IMR-90 (cell line): ENCODE data around the gene BTG2. TPM values are rescaled to one million over a fixed set of nuclear protein-coding genes. Genes with fewer than 3 reads are reported as not detected.

ENCODE experiments used
- ATAC-seq: fragments of 200-7000 bp; cut with Tn5 transposase; 2 replicates; pipeline ENCODE4 v1.9.1; 2020; ENCODE audit warnings: low read depth, mild to moderate bottlenecking, moderate library complexity
- BruUV-seq: library from RNA; stranded (reverse); fragments of 400-500 nt; replicated peaks from 2 replicates; lab custom pipeline; 2021; lab: Mats Ljungman, UMichigan
- CTCF ChIA-PET: fragments of 300-600 bp; formaldehyde crosslinking; extraction: SDS; loops from one replicate; lab custom pipeline; 2021; ENCODE audit warnings: antibody characterized with exemption; lab: Yijun Ruan, JAX
- POLR2A ChIA-PET: fragments of 300-600 bp; sonication (Branson Sonifier 250); formaldehyde crosslinking; loops from one replicate; lab custom pipeline; 2022; ENCODE audit warnings: antibody characterized with exemption; ENCODE audit not compliant: unreplicated experiment; lab: Charles Lee
- DNase-seq: peaks from one replicate; pipeline ENCODE4 v3.0.0; 2013
- H2AFZ ChIP-seq: replicated peaks from 2 replicates; pipeline ENCODE3; 2013; ENCODE audit warnings: low read length, mild to moderate bottlenecking; ENCODE audit not compliant: poor library complexity
- H2AK5ac ChIP-seq: 2 replicates; pipeline ENCODE4 v1.6.1; 2013; ENCODE audit warnings: low read depth, low read length, inconsistent platforms
- H2AK9ac ChIP-seq: replicated peaks from 2 replicates; pipeline ENCODE3; 2013; ENCODE audit warnings: mild to moderate bottlenecking, low read depth, low read length, moderate library complexity; ENCODE audit not compliant: poor library complexity
- H2BK120ac ChIP-seq: 2 replicates; pipeline ENCODE4 v1.6.1; 2013; ENCODE audit warnings: low read depth, low read length, inconsistent platforms
- H2BK15ac ChIP-seq: 3 replicates; pipeline ENCODE4 v1.6.1; 2013; ENCODE audit warnings: low read depth, low read length, inconsistent platforms
- H2BK20ac ChIP-seq: 2 replicates; pipeline ENCODE4 v1.6.1; 2013; ENCODE audit warnings: low read depth, mild to moderate bottlenecking, inconsistent platforms, low read length, moderate library complexity
- H2BK5ac ChIP-seq: 2 replicates; pipeline ENCODE4 v1.6.1; 2013; ENCODE audit warnings: mild to moderate bottlenecking, low read depth, low read length, inconsistent platforms; ENCODE audit not compliant: poor library complexity, severe bottlenecking
- H3K14ac ChIP-seq: replicated peaks from 2 replicates; pipeline ENCODE4 v1.6.1; 2013; ENCODE audit warnings: low read depth, low read length, inconsistent platforms
- H3K18ac ChIP-seq: 2 replicates; pipeline ENCODE4 v1.6.1; 2013; ENCODE audit warnings: low read depth, low read length, control low read depth
- H3K23ac ChIP-seq: 2 replicates; pipeline ENCODE4 v1.6.1; 2013; ENCODE audit warnings: low read depth, low read length, inconsistent platforms
- H3K27ac ChIP-seq: 2 replicates; pipeline ENCODE4 v1.5.1; 2013; ENCODE audit warnings: mild to moderate bottlenecking, control low read depth, low read length; ENCODE audit not compliant: insufficient read depth
- H3K27me3 ChIP-seq: 2 replicates; pipeline ENCODE4 v1.6.1; 2013; ENCODE audit warnings: low read length; ENCODE audit not compliant: control insufficient read depth, insufficient read depth
- H3K36me3 ChIP-seq: 2 replicates; pipeline ENCODE4 v1.6.1; 2013; ENCODE audit warnings: low read length, mixed read lengths; ENCODE audit not compliant: control insufficient read depth, insufficient read depth
- H3K4ac ChIP-seq: 2 replicates; pipeline ENCODE4 v1.6.1; 2013; ENCODE audit warnings: low read depth, low read length, inconsistent platforms
- H3K4me1 ChIP-seq: 2 replicates; pipeline ENCODE4 v1.6.1; 2013; ENCODE audit warnings: low read length, mixed read lengths; ENCODE audit not compliant: control insufficient read depth, insufficient read depth
- H3K4me2 ChIP-seq: 2 replicates; pipeline ENCODE4 v1.6.1; 2013; ENCODE audit warnings: low read depth, mild to moderate bottlenecking, control low read depth, low read length, moderate library complexity
- H3K4me3 ChIP-seq: 2 replicates; pipeline ENCODE4 v1.5.1; 2013; ENCODE audit warnings: low read depth, mild to moderate bottlenecking, control low read depth, low read length, moderate library complexity; ENCODE audit not compliant: insufficient read depth
- H3K56ac ChIP-seq: 2 replicates; pipeline ENCODE4 v1.6.1; 2013; ENCODE audit warnings: low read length, inconsistent platforms; ENCODE audit not compliant: insufficient read depth; ENCODE audit errors: extremely low read depth
- H3K79me1 ChIP-seq, 2 experiments: 2 replicates each; pipeline ENCODE4 v1.6.1; 2013; ENCODE audit warnings: low read length in 2 of 2, inconsistent platforms in 1 of 2, low read depth in 1 of 2
- H3K9ac ChIP-seq: 2 replicates; pipeline ENCODE4 v1.6.1; 2013; ENCODE audit warnings: low read depth, low read length, control low read depth
- H3K9me1 ChIP-seq: 2 replicates; pipeline ENCODE4 v1.6.1; 2013; ENCODE audit warnings: low read length, inconsistent platforms; ENCODE audit not compliant: insufficient read depth
- H3K9me3 ChIP-seq: 2 replicates; pipeline ENCODE4 v1.6.1; 2013; ENCODE audit warnings: low read length; ENCODE audit not compliant: control insufficient read depth, insufficient read depth
- H4K20me1 ChIP-seq: 2 replicates; pipeline ENCODE4 v1.6.1; 2013; ENCODE audit warnings: low read length, inconsistent platforms; ENCODE audit not compliant: insufficient read depth
- H4K5ac ChIP-seq: 2 replicates; pipeline ENCODE4 v1.6.1; 2013; ENCODE audit warnings: mild to moderate bottlenecking, low read depth, low read length, control low read depth
- H4K8ac ChIP-seq, 2 experiments: 2 replicates each; pipeline ENCODE4 v1.6.1; 2013; ENCODE audit warnings: low read depth in 2 of 2, low read length in 2 of 2, control low read depth in 1 of 2, inconsistent platforms in 1 of 2
- H4K91ac ChIP-seq: 2 replicates; pipeline ENCODE4 v1.6.1; 2013; ENCODE audit warnings: low read depth, low read length, inconsistent platforms; ENCODE audit not compliant: insufficient read depth
- POLR2A ChIP-seq: IDR thresholded peaks from 2 replicates; pipeline ENCODE4 v1.6.1; 2012; ENCODE audit warnings: mild to moderate bottlenecking, low read depth, low read length
- RCOR1 ChIP-seq: IDR thresholded peaks from 2 replicates; pipeline ENCODE4 v1.6.1; 2012; ENCODE audit warnings: mild to moderate bottlenecking, low read length, improper control_type of control experiment; ENCODE audit not compliant: insufficient replicate concordance
- WGBS, 2 experiments: methylation state at CpG; one replicate each; pipeline versions ENCODE4 v1.1.5 to v1.1.7; 2013; ENCODE audit warnings: missing lambda C conversion rate in 2 of 2; ENCODE audit not compliant: insufficient read length in 1 of 2; ENCODE audit errors: extremely low coverage in 2 of 2; 5-methylcytosine and 5-hydroxymethylcytosine counted together
- dilution Hi-C: fragments of 300-500 bp; cut with HindIII; formaldehyde crosslinking; loops from one replicate; pipeline ENCODE4 v1.14.3; 2018; ENCODE audit warnings: low sequenced_read_pairs; ENCODE audit not compliant: unreplicated experiment
- in situ Hi-C: fragments of 300-500 bp; cut with MboI; formaldehyde crosslinking; loops from 3 replicates; pipeline ENCODE4 v1.14.3; 2019; ENCODE audit warnings: low sequenced_read_pairs, inconsistent platforms, mixed read lengths
- intact Hi-C: fragments of 100-400 bp; cut with micrococcal nuclease; formaldehyde crosslinking; loops from 2 replicates; pipeline ENCODE4 v1.10.0; 2022
- polyA plus RNA-seq, 3 experiments: library from polyadenylated mRNA; depleted of rRNA; stranded (reverse); fragments of >200 nt; gene quantifications; 2 replicates each; pipeline ENCODE4 v1.2.3, GENCODE V29; 2012; ENCODE audit warnings: low replicate concordance in 1 of 3
- total RNA-seq: library from RNA; depleted of rRNA; stranded (reverse); fragments of >200 nt; gene quantifications from 2 replicates; pipeline ENCODE4 v1.2.3, GENCODE V29; 2012

The BTG2 gene
- total and polyA plus RNA-seq, 2 of the 4 experiments (the other 2 are of a cell fraction): 8.4 to 18.8 TPM

GRCh38 chr1:203308923-203309331 is 3.6 kb downstream of the BTG2 start:
- Histone ChIP-seq H4K20me1 (peaks cover 32% of the 10 kb centered on the region; the same call in 1 of the 2 replicates), H3K36me3 (peaks cover 14% of the 10 kb centered on the region; the same call in 1 of the 2 replicates), H3K4ac (no peak overlapping the region), H2BK15ac (no peak overlapping the region), H2BK120ac (no peak overlapping the region), H3K79me1 (peaks cover 18 to 34% of the 10 kb centered on the region in 2 experiments; a peak in 2 of 4 replicates), H3K4me1 (peaks cover 7% of the 10 kb centered on the region), H3K18ac (no peak overlapping the region), H3K27me3 (no peaks in the 10 kb centered on the region; the same call in 1 of the 2 replicates), H3K56ac (no peak overlapping the region), H2AFZ (no peak overlapping the region), H3K9me3 (no peaks in the 10 kb centered on the region), H4K8ac (no peak overlapping the region), H3K23ac (no peak overlapping the region), H3K9ac (no peak overlapping the region), H3K14ac (no peak overlapping the region), H3K4me2 (no peak overlapping the region; the same call in 1 of the 2 replicates), H4K5ac (no peak overlapping the region), H2AK5ac (no peak overlapping the region), H2AK9ac (no peak overlapping the region), H3K27ac (no peak overlapping the region), H2BK20ac (no peak overlapping the region), H4K91ac (no peak overlapping the region), H2BK5ac (no peak overlapping the region), H3K9me1 (no peaks in the 10 kb centered on the region), H3K4me3 (no peak overlapping the region)
- ChIA-PET CTCF (interaction anchor here (1.1 kb wide), 1 partner anchor 32 kb away, joined by 3 read pairs; no protein-coding TSS in a partner anchor), POLR2A (no interaction called here)
- BruUV-seq: no TSS peak
- no peak for DNase-seq
- WGBS, 2 experiments: 33% methylated on average over 1 of the region's 1 CpG; no CpG with 5 or more reads in 1 of the 2 experiments
- peak; percentile 59; the same call in 1 of the 2 replicates for TF ChIP-seq POLR2A
- TF ChIP-seq RCOR1: no peak
- intact Hi-C loops (no loop called here), in situ Hi-C loops (no loop called here), dilution Hi-C loops (no loop called here)
- ATAC-seq: no peak
